ENCODE results near the gene GOLGA6L7. TPM values are rescaled to one million over a fixed set of nuclear protein-coding genes. Genes with fewer than 3 reads are reported as not detected.
"Not testable (repeated sequence)": the region's sequence is repeated elsewhere in the genome, so short reads cannot be mapped to it uniquely, and the experiment has no call there.

Gene GOLGA6L7
- total and polyA plus RNA-seq, 2 of the 8 experiments (the other 6 are each of a cell fraction or from before 2014, with no cell fraction given), result not detected

GRCh38 chr15:28861589-28862293 is 13.3 kb upstream of the GOLGA6L7 start:
- CTCF ChIA-PET (ENCODE audit: partially characterized antibody), result interaction anchor here (0.7 kb wide), 2 partner anchors 9 to 94 kb away, joined by 3 read pairs; no protein-coding TSS in a partner anchor
- FAIRE-seq, result not testable (repeated sequence)
- 95% methylated on average over 11 of the region's 11 CpGs; no CpG with 5 or more reads in 1 of the 2 experiments for WGBS, 2 experiments (ENCODE audit: extremely low coverage in 1 of 2, insufficient coverage in 1 of 2, insufficient read length in 1 of 2, insufficient replicate concordance in 2 of 2, low coverage in 1 of 2, low lambda C conversion rate in 2 of 2, missing lambda C conversion rate in 1 of 2)

More at GRCh38 chr15:28861589-28862293, 13.3 kb upstream of the GOLGA6L7 start:
- DNase-seq (ENCODE audit: low read depth in 1 of 2, low spot score in 2 of 2); H2AFZ ChIP-seq (ENCODE audit: low read length); H3K9ac ChIP-seq (replicated peaks in 1 of 4; ENCODE audit: extremely low read depth in 1 of 4, low read depth in 3 of 4, low read length in 3 of 4); H3K27ac ChIP-seq (ENCODE audit: low read depth, low read length); H3K4me3 ChIP-seq (ENCODE audit: extremely low read depth in 1 of 4, insufficient read depth in 2 of 4, low read depth in 3 of 4, low read length in 4 of 4); POLR2A ChIA-PET (ENCODE audit: partially characterized antibody); H3K79me1 ChIP-seq (ENCODE audit: low read depth, low read length); H2BK15ac ChIP-seq (ENCODE audit: low read length); H3K36me3 ChIP-seq (ENCODE audit: control insufficient read depth in 2 of 4, insufficient read depth in 4 of 4, low read length in 3 of 4); H3K56ac ChIP-seq (replicated peaks; ENCODE audit: insufficient read length, low read depth, low read length); H3K4ac ChIP-seq (replicated peaks; ENCODE audit: insufficient read length, low read depth, low read length); H4K91ac ChIP-seq (replicated peaks; ENCODE audit: insufficient read length, low read length); H2AK5ac ChIP-seq (ENCODE audit: low read depth, low read length); H3K4me1 ChIP-seq (replicated peaks in 1 of 4; ENCODE audit: control insufficient read depth in 3 of 4, insufficient read depth in 4 of 4, low read length in 3 of 4); H2BK20ac ChIP-seq (ENCODE audit: low read length); H3K27me3 ChIP-seq (replicated peaks in 1 of 4; ENCODE audit: control insufficient read depth in 3 of 4, extremely low read depth in 1 of 4, insufficient read depth in 3 of 4, low read length in 3 of 4); H3K79me2 ChIP-seq (ENCODE audit: control insufficient read depth in 1 of 2, insufficient read depth in 2 of 2, low read length in 2 of 2); H2BK120ac ChIP-seq (replicated peaks; ENCODE audit: low read depth, low read length); H4K5ac ChIP-seq (ENCODE audit: insufficient read length, low read depth, low read length); H3K9me3 ChIP-seq (ENCODE audit: insufficient read depth in 2 of 2, low read depth in 1 of 2, low read length in 1 of 2); H3K4me2 ChIP-seq (ENCODE audit: insufficient read depth in 1 of 2, low read depth in 2 of 2, low read length in 2 of 2); H3K14ac ChIP-seq (ENCODE audit: insufficient read length); H2BK5ac ChIP-seq (ENCODE audit: low read depth, low read length); H4K20me1 ChIP-seq (replicated peaks in 1 of 2; ENCODE audit: control insufficient read depth in 1 of 2, insufficient read depth in 2 of 2, low read length in 2 of 2); H4K8ac ChIP-seq (ENCODE audit: extremely low read depth, insufficient read depth, low read length); H3K23me2 ChIP-seq (ENCODE audit: low read depth, low read length); H3K23ac ChIP-seq (ENCODE audit: insufficient read length); H3K18ac ChIP-seq (ENCODE audit: extremely low read depth, low read length); H2BK12ac ChIP-seq (ENCODE audit: low read depth, low read length): not testable (repeated sequence)
